ENCODE data around the gene ALDH3B2. TPM values are rescaled to one million over a fixed set of nuclear protein-coding genes. Genes with fewer than 3 reads are reported as not detected.

Gene ALDH3B2
- total and polyA plus RNA-seq, 10 donors, result 0.03 TPM; not detected in 9

- Histone ChIP-seq H3K4me1 (peaks cover 4 to 22% (median 18%) of the 10 kb centered on the region in 6 donors), H3K4me3 (no peak overlapping the region), H3K36me3 (no peaks in the 10 kb centered on the region), H3K27ac (no peak overlapping the region), H3K9me3 (no peaks in the 10 kb centered on the region), H3K27me3 (replicated peaks in 1 of 7) (peaks cover 0 to 15% (median 0%) of the 10 kb centered on the region in 7 donors)
- DNase-seq, result no peak
- intact Hi-C loops (cut with DNase I; ENCODE audit: low total_unique reads), result no loop called here
- 57 to 77% (median 68%) methylated on average over 10 to 20 of the region's 20 CpGs for WGBS, 5 donors
- no peak for TF ChIP-seq POLR2A (IDR thresholded peaks at IDR 0.05)
- TF ChIP-seq POLR2AphosphoS5 (IDR thresholded peaks at IDR 0.05), result no peak
- no peak for TF ChIP-seq CTCF (IDR thresholded peaks at IDR 0.05 in 8 of 11, conservative IDR thresholded peaks at IDR 0.05 in 3 of 11)
Observed at GRCh38 chr11:67666676-67667489, 7.5 kb downstream of the ALDH3B2 start.

GRCh38 chr11:67666303-67666645 is 8.1 kb downstream of the ALDH3B2 start:
- Histone ChIP-seq H3K36me3 (no peaks in the 10 kb centered on the region), H3K4me1 (peaks cover 4 to 22% (median 18%) of the 10 kb centered on the region in 6 donors), H3K27ac (no peak overlapping the region), H3K27me3 (replicated peaks in 1 of 7) (peaks cover 0 to 11% (median 0%) of the 10 kb centered on the region in 7 donors), H3K4me3 (no peak overlapping the region), H3K9me3 (no peaks in the 10 kb centered on the region)
- 83 to 95% (median 90%) methylated on average over 2 to 11 of the region's 11 CpGs for WGBS, 5 donors
- TF ChIP-seq POLR2A (IDR thresholded peaks at IDR 0.05), result no peak
- no peak for TF ChIP-seq CTCF (IDR thresholded peaks at IDR 0.05 in 8 of 11, conservative IDR thresholded peaks at IDR 0.05 in 3 of 11)
- no peak for TF ChIP-seq POLR2AphosphoS5 (IDR thresholded peaks at IDR 0.05)
- intact Hi-C loops (cut with DNase I; ENCODE audit: low total_unique reads), result no loop called here
- no peak for DNase-seq

- DNase-seq, result no peak
- intact Hi-C loops (cut with DNase I; ENCODE audit: low total_unique reads), result no loop called here
- no peak overlapping the region for H3K4me3 ChIP-seq
- H3K36me3 ChIP-seq, result no peaks in the 10 kb centered on the region
- TF ChIP-seq POLR2A (IDR thresholded peaks at IDR 0.05) (no peak), CTCF (IDR thresholded peaks at IDR 0.05 in 8 of 11, conservative IDR thresholded peaks at IDR 0.05 in 3 of 11) (peak in 1 of 11 experiments; percentile 15)
- H3K27me3 ChIP-seq (replicated peaks in 1 of 7), result peaks cover 0 to 5% (median 0%) of the 10 kb centered on the region in 7 donors
- 71 to 86% (median 80%) methylated on average over 16 to 24 of the region's 24 CpGs for WGBS, 5 donors
- no peaks in the 10 kb centered on the region for H3K9me3 ChIP-seq
- no peak overlapping the region for H3K27ac ChIP-seq
- peaks cover 4 to 22% (median 18%) of the 10 kb centered on the region in 6 donors for H3K4me1 ChIP-seq
Observed at GRCh38 chr11:67665541-67666302, 8.7 kb downstream of the ALDH3B2 start.
